B cell (primary cell): Measurements from ENCODE around the gene NCBP1.

Source experiments
- EZH2 ChIP-seq: IDR thresholded peaks from 2 replicates; pipeline ENCODE4 v1.6.1; 2012; ENCODE audit warnings: borderline replicate concordance, low read depth, mild to moderate bottlenecking, moderate library complexity, low read length; ENCODE audit not compliant: insufficient read depth, poor library complexity, severe bottlenecking
- TF ChIP-seq, protein P1 (sequence below): fragments of 200-600 bp; IDR thresholded peaks from one replicate; pipeline ENCODE4 v1.8.0; 2022; ENCODE audit warnings: antibody characterized with exemption, mild to moderate bottlenecking

DNA sequence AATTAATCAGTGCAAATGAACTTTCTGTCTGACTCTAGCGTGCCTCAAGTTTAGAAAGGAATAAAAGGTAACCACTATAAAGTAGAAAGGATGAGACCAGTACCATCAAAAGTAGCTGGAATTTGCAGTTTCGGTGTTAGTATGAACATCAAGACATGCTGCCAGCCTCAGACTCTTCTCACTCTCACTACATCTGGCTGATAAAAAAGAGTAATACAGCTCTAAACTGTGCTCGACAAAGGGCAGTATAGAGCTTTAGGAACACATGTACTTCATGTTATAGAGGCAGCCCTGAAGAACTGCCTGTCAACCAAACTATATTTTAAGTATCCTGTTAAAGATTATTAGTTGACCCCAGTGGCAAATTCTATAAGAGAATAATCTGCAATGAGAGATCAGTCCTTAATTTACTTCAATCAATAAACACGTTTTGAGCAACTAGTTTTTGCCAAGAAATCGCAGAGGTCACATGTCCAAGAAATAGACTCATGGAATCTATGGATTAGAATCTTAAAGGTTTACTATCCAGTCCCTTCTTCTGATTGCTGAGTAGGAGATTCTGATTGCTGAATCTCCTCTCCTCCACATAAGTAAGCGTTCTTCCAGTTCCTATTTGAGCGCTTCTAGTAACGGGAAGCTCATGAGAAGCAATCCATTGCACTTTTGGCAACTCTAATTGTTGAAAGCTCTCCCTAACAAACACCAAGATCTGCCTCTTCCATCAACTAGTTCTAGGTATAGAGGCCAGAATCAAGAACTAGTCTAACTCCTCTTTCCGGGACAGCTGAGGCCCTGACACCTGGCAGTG is 62.6 kb downstream of the NCBP1 start:
- TF ChIP-seq, protein P1, sequence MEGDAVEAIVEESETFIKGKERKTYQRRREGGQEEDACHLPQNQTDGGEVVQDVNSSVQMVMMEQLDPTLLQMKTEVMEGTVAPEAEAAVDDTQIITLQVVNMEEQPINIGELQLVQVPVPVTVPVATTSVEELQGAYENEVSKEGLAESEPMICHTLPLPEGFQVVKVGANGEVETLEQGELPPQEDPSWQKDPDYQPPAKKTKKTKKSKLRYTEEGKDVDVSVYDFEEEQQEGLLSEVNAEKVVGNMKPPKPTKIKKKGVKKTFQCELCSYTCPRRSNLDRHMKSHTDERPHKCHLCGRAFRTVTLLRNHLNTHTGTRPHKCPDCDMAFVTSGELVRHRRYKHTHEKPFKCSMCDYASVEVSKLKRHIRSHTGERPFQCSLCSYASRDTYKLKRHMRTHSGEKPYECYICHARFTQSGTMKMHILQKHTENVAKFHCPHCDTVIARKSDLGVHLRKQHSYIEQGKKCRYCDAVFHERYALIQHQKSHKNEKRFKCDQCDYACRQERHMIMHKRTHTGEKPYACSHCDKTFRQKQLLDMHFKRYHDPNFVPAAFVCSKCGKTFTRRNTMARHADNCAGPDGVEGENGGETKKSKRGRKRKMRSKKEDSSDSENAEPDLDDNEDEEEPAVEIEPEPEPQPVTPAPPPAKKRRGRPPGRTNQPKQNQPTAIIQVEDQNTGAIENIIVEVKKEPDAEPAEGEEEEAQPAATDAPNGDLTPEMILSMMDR: no peak
- TF ChIP-seq EZH2: no peak
